HG02943 (cell line): ENCODE data around the gene LRIG1.

ENCODE experiments used
- ATAC-seq: cut with Tn5 transposase; IDR thresholded peaks from one replicate; pipeline ENCODE4 v1.9.1; 2021; ENCODE audit warnings: mild to moderate bottlenecking, low read depth, moderate library complexity; ENCODE audit not compliant: unreplicated experiment

The LRIG1 gene

DNA sequence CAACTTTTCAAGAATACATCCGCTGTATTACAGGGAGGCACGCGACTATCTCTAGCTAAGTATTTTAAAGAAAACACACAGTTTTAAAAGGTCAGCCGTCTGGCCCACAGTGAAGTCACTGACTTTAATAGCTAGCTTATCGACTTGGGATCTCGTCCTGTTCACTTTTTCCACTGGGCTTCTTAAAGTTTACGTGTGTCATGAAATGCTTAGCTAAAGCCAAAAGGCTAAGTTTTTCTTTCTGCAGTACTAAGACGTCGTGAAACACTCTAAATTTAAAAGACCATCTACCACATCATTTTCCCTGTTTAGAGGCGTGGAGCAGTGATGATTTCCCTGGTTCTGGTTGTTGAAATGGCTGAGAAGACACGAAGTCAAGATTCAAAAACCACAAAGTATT is 27.1 kb downstream of the LRIG1 start:
- ATAC-seq = no peak

GRCh38 chr3:66473181-66473580 is 27.6 kb downstream of the LRIG1 start:
- no peak for ATAC-seq

DNA sequence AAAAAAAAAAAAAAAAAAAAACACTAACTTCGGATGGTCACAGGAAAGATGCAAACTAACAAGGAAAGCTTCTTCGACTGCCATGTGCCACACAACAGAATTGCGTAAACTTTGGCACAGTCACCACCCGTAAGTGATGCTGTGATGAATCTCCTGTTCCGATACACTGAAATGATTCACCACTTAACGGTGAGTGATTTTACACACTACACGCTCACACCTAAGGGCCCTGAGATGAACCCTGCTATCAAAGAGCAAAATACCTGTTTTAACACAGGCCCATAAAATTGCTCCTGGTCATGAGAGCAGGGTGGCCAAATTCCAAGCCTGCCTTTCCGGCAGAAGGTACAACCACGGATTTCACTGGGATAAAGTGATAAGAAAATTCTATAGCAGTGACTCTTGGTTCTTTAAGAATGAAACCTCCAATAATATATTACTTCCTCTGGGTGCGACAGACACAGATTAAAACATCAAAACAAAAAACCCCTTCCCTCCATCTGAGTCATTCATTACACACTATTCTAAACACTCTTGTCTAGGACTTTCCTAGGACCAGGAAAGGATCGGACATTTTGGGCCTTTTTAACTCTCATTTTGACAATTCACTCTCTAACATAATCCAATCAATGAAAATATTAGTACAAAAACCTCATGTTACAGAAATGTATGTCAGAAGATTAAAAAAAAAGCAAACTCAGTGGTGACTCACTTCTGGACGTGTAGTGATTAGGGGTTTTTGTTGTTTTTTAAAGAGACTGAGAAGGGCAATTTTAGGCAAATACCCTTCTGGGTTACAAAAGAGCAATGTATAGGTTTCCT is 28.3 kb downstream of the LRIG1 start:
- peak; percentile 52 for ATAC-seq

GRCh38 chr3:66470956-66471686 is 29.7 kb downstream of the LRIG1 start:
- no peak for ATAC-seq

- ATAC-seq = no peak
Measured at GRCh38 chr3:66470285-66470684, 30.5 kb downstream of the LRIG1 start.

GRCh38 chr3:66469220-66469640 is 31.6 kb downstream of the LRIG1 start:
- ATAC-seq = peak; percentile 52

DNA sequence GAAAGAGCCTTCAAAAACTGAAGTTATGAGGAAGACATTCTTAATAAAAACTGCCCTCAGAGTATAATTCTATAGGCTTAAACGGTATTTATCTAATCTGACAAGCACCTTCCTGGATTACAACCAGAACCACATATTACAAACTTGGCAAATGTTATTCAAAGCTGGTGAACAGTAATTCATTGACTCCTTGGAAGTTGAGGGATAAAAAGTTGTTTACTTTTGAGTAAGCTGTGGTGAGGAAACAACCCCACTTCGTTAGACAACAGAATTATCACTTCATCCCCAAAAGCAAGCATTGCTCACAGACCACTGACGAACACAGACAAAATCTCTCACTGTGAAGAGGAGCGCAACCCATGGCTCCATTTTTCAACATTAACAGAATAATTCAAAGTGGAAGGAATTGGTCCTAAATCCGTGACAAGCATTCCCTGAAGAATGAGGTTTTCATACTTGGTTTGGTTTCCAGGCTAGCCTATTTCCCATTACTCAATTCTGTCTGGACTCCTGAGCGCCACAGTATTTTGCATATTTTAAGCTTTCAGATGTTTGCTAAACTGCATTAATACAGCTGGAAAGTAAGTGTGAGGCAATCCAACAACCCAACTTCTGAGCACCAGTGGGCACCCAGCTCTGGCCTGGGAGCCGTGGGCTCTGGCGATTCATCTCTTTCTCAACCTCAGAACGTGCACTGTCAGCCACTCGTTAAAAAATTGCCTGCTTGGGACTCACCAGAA is 32.7 kb downstream of the LRIG1 start:
- ATAC-seq = no peak

- ATAC-seq = no peak
Measured at GRCh38 chr3:66466606-66467270, 34.1 kb downstream of the LRIG1 start.

GRCh38 chr3:66465587-66465986 is 35.2 kb downstream of the LRIG1 start:
- ATAC-seq = no peak

DNA sequence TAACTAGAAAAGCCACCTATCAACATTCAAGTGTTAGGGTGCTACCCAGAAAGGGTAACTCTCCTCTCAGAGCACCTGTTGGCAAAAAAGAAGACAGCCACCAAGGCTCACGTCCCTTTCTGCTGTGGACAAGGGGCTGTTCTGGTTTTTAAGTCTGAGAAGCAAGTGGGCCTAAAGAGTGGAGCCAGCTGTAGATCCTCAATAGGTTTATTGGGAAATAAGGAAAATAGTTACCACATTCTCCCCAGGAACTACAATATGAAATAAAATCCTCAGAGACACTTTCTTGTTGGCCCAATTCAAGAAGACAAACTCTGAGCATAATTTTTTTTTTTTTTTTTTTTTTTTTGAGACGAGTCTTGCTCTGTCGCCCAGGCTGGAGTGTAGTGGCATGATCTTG is 35.8 kb downstream of the LRIG1 start:
- ATAC-seq = no peak

DNA sequence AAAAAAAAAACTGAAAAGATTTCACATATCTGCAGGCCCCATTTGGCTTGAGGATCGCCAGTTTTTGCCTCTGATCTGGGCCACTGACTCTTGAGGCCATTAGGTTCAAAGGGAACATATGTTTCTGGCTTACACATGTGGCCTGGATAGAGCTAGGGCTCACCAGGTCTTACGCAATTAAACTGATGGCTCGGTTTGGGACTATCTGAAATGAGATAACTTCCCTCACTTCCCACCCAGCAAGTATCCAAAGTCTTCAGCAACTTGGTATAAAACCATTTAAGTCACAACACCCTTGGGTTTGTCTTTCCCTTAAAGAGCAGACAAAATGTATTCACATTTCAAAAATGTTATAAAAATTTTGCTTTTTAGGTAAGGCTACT is 36.3 kb downstream of the LRIG1 start:
- no peak for ATAC-seq

GRCh38 chr3:66463730-66464511 is 36.9 kb downstream of the LRIG1 start:
- no peak for ATAC-seq

- ATAC-seq = no peak
Measured at GRCh38 chr3:66463054-66463631, 37.7 kb downstream of the LRIG1 start.

DNA sequence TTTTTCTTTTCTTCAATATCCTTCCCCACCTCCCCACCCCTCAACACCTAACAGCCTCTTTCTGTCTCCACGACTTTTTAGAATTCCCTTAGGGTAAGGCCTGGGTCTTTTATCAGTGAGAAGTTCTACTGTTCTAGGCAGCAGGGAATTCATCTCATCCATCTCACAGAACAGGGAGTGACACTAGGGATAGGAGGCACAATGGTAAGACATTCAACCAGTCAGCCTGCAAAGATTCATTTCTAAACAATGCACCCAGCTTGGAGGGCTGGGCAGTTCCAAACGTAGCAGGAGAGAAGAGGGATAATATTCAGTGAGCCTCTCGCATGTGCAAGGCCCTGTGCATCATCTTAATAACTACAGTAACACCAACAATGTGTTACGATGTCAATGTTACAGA is 43.6 kb downstream of the LRIG1 start:
- no peak for ATAC-seq

- no peak for ATAC-seq
Measured at GRCh38 chr3:66456711-66457173, 44.1 kb downstream of the LRIG1 start.

GRCh38 chr3:66454464-66454859 is 46.4 kb downstream of the LRIG1 start:
- no peak for ATAC-seq

GRCh38 chr3:66453651-66454463 is 47.0 kb downstream of the LRIG1 start:
- ATAC-seq = no peak

DNA sequence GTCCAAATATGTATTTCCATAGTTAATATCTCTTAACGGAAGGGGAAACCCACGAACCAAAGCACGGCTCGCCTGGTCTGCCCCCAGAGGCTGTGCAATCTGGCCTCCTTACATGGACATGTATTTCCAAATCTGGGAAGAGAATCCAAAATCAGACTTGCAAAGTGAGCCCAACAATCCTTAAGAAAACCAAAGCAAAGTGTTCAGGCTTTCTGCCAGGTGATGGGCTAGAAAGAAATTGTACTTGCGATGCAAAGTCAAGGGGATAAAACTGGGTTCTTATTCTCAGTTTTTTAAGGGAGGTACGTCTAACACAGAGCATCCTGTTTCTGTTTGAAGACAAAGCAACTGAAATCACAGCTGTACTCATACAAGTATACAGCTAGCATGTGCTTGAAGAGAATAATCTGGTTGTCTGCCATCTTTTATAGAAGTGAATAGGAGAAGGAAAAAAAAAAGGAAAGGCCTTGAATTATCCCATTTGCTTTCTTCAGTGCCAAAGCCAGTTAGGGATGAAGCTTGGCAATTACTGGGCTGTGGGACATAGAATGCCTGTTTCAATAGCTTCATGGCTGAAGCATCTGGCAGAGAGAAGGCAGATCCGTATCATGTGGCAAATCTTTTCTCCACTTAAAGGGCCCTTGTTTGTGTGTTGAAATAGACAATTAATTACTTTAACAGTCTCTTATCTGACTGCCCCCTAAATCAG is 48.4 kb downstream of the LRIG1 start:
- no peak for ATAC-seq
